Fibroblast of skin of right quadriceps (primary cell): ENCODE results near the gene RBM26.
"Not testable (repeated sequence)": the region's sequence is repeated elsewhere in the genome, so short reads cannot be mapped to it uniquely, and the experiment has no call there.

ENCODE experiments used
- DNase-seq: peaks from one replicate; pipeline ENCODE4 v3.0.0-alpha.2; 2013

RBM26 gene

GRCh38 chr13:79382545-79383275 is 23.3 kb downstream of the RBM26 start:
- no peak for DNase-seq

- DNase-seq, result no peak
Observed at GRCh38 chr13:79380997-79381396, 25.1 kb downstream of the RBM26 start.

- DNase-seq, result no peak
Observed at GRCh38 chr13:79379274-79379673, 26.8 kb downstream of the RBM26 start.

GRCh38 chr13:79376843-79377242 is 29.2 kb downstream of the RBM26 start:
- no peak for DNase-seq

- no peak for DNase-seq
Observed at GRCh38 chr13:79374578-79374977, 31.5 kb downstream of the RBM26 start.

- DNase-seq, result no peak
Observed at GRCh38 chr13:79373916-79374315, 32.1 kb downstream of the RBM26 start.

- DNase-seq, result no peak
Observed at GRCh38 chr13:79369226-79369625, 36.8 kb downstream of the RBM26 start.

GRCh38 chr13:79365981-79366380 is 40.1 kb downstream of the RBM26 start:
- no peak for DNase-seq

GRCh38 chr13:79361299-79361698 is 44.8 kb downstream of the RBM26 start:
- no peak for DNase-seq

GRCh38 chr13:79360095-79360494 is 46.0 kb downstream of the RBM26 start:
- no peak for DNase-seq

GRCh38 chr13:79359064-79359463 is 47.0 kb downstream of the RBM26 start:
- DNase-seq, result no peak

GRCh38 chr13:79354285-79354684 is 51.8 kb downstream of the RBM26 start:
- DNase-seq, result no peak

- no peak for DNase-seq
Observed at GRCh38 chr13:79353693-79354092, 52.4 kb downstream of the RBM26 start.

- DNase-seq, result no peak
Observed at GRCh38 chr13:79352107-79352506, 53.9 kb downstream of the RBM26 start.

GRCh38 chr13:79349608-79350007 is 56.4 kb downstream of the RBM26 start:
- not testable (repeated sequence) for DNase-seq

GRCh38 chr13:79349011-79349410 is 57.0 kb downstream of the RBM26 start:
- peak; percentile 65 for DNase-seq

- no peak for DNase-seq
Observed at GRCh38 chr13:79346300-79346914, 59.6 kb downstream of the RBM26 start.

GRCh38 chr13:79341202-79341601 is 64.9 kb downstream of the RBM26 start:
- no peak for DNase-seq

GRCh38 chr13:79340490-79340889 is 65.6 kb downstream of the RBM26 start:
- DNase-seq, result no peak

GRCh38 chr13:79338343-79338742 is 67.7 kb downstream of the RBM26 start:
- DNase-seq, result no peak

- DNase-seq, result no peak
Observed at GRCh38 chr13:79336966-79337365, 69.1 kb downstream of the RBM26 start.

- no peak for DNase-seq
Observed at GRCh38 chr13:79328510-79328909, 77.5 kb downstream of the RBM26 start.

- no peak for DNase-seq
Observed at GRCh38 chr13:79320433-79320832, 85.6 kb downstream of the RBM26 start.

GRCh38 chr13:79318664-79319063 is 87.4 kb downstream of the RBM26 start:
- DNase-seq, result no peak

- no peak for DNase-seq
Observed at GRCh38 chr13:79317856-79318255, 88.2 kb downstream of the RBM26 start.
